Ovary (tissue), 9 donors: Measurements from ENCODE around the gene LTBP4. TPM values are rescaled to one million over a fixed set of nuclear protein-coding genes. Genes with fewer than 3 reads are reported as not detected.
"Not testable (repeated sequence)": the region's sequence is repeated elsewhere in the genome, so short reads cannot be mapped to it uniquely, and the experiment has no call there.

Source experiments
- DNase-seq, 5 donors: peaks; one replicate each; pipeline ENCODE4 v3.0.0-alpha.2; 2019 to 2020
- H3K27ac ChIP-seq, 2 donors: fragments of 200-600 bp; one replicate each; pipeline versions ENCODE4 v1.5.1 to v1.8.0; 2019 to 2022
- H3K27me3 ChIP-seq: fragments of 200-600 bp; one replicate; pipeline ENCODE4 v1.8.0; 2022
- H3K36me3 ChIP-seq: fragments of 200-600 bp; sonication (generic); one replicate; pipeline ENCODE4 v1.5.1; 2019
- H3K4me1 ChIP-seq: one replicate; pipeline ENCODE4 v1.8.1; 2013; ENCODE audit warnings: mild to moderate bottlenecking, moderate library complexity; ENCODE audit not compliant: insufficient read depth
- H3K4me3 ChIP-seq: fragments of 200-600 bp; sonication (generic); one replicate; pipeline ENCODE4 v1.5.1; 2017
- H3K9me3 ChIP-seq, 2 donors: fragments of 200-600 bp in 1 of 2; sonication (generic) in 1 of 2; one replicate each; pipeline versions ENCODE4 v1.5.1 to v1.8.1; 2013 to 2019; ENCODE audit warnings: mild to moderate bottlenecking in 1 of 2, moderate library complexity in 1 of 2
- CTCF ChIP-seq, 3 donors: fragments of 450-650 bp in 2 of 3; fragments of 200-600 bp in 1 of 3; IDR thresholded peaks; one replicate each; pipeline versions ENCODE4 v1.5.1 to v1.8.0; 2016 to 2022; ENCODE audit warnings: antibody characterized with exemption in 3 of 3, mild to moderate bottlenecking in 1 of 3
- EP300 ChIP-seq: sonication (generic); formaldehyde crosslinking; IDR thresholded peaks from one replicate; pipeline ENCODE4 v1.6.1; 2017; ENCODE audit warnings: antibody characterized with exemption
- POLR2A ChIP-seq: fragments of 450-650 bp; IDR thresholded peaks from one replicate; pipeline ENCODE4 v1.6.1; 2017; ENCODE audit warnings: antibody characterized with exemption, mild to moderate bottlenecking, moderate library complexity
- WGBS, 3 donors: extraction: QIAGEN DNeasy Blood & Tissue Kit in 1 of 3; methylation state at CpG; one replicate each; pipeline versions ENCODE4 v1.1.5 to v1.1.7; 2013 to 2017; 5-methylcytosine and 5-hydroxymethylcytosine counted together
- intact Hi-C, 4 donors: fragments of 100-400 bp; cut with DNase I; formaldehyde crosslinking; loops; one replicate each; pipeline versions ENCODE4 v1.11.0 to v1.15.1; 2022 to 2023
- polyA plus RNA-seq, 2 donors: library from polyadenylated mRNA; stranded (reverse); fragments of 200-250 nt in 1 of 2; fragments of 350-450 nt in 1 of 2; fragmentation: Illumina TruSeq in 1 of 2; extraction: RNeasy Lipid Tissue Mini Kit (QIAGEN cat#74804) in 1 of 2; gene quantifications; one replicate each; pipeline ENCODE4 v1.2.3, GENCODE V29; 2013 to 2014
- total RNA-seq, 7 donors: library from RNA; depleted of rRNA in 2 of 7; stranded (reverse); fragments of >200 nt in 2 of 7; fragmentation: NEBNext Ultra II Directional in 3 of 7; extraction: Animal tissue kit (Norgen Biotek cat#: 25700) in 3 of 7; gene quantifications; one replicate each; pipeline versions ENCODE4 v1.1.0 to v1.2.4, GENCODE V29; 2016 to 2023
- donor health status: DM: no; HTN: no; CAD: no; lungs with moderate emphysema.
- donor health status: DM: no; HTN: no; CAD: no.
- donor health status: Bipolar disorder and iron deficiency.
- donor health status: DM: yes; HTN: yes; CAD: no.
- donor health status: DM: no; HTN: no; CAD: no.
- donor health status: DM: yes; HTN: yes; CAD: no.

Gene LTBP4
- total and polyA plus RNA-seq, 9 donors: 152 to 840 (median 524) TPM

GRCh38 chr19:40621966-40622772 lies 21.0 kb downstream of the LTBP4 start:
- H3K27ac ChIP-seq: no peak overlapping the region
- WGBS, 3 donors: 91 to 94% (median 93%) methylated on average over 24 of the region's 24 CpGs
- no peak for TF ChIP-seq EP300
- no peak for TF ChIP-seq CTCF (IDR thresholded peaks at IDR 0.05)
- no peak for TF ChIP-seq POLR2A

GRCh38 chr19:40622773-40623075 lies 21.6 kb downstream of the LTBP4 start:
- Histone ChIP-seq H3K27me3 (no peaks in the 10 kb centered on the region), H3K36me3 (no peaks in the 10 kb centered on the region), H3K27ac (no peak overlapping the region), H3K4me1 (no peaks in the 10 kb centered on the region), H3K9me3 (no peaks in the 10 kb centered on the region), H3K4me3 (no peak overlapping the region)
- peak in 1 of 5 donors; percentile 45 for DNase-seq
- 88 to 90% (median 90%) methylated on average over 7 of the region's 7 CpGs for WGBS, 3 donors
- intact Hi-C loops: no loop called here
- TF ChIP-seq CTCF (IDR thresholded peaks at IDR 0.05) (no peak), EP300 (no peak), POLR2A (no peak)

More at GRCh38 chr19:40621966-40622772, 21.0 kb downstream of the LTBP4 start:
- no peak for DNase-seq
- Histone ChIP-seq H3K27me3 (no peaks in the 10 kb centered on the region), H3K9me3 (no peaks in the 10 kb centered on the region), H3K4me1 (no peaks in the 10 kb centered on the region), H3K4me3 (no peak overlapping the region), H3K36me3 (no peaks in the 10 kb centered on the region)
- intact Hi-C loops: no loop called here

GRCh38 chr19:40623403-40624251 lies 22.5 kb downstream of the LTBP4 start:
- no peak for DNase-seq
- H3K9me3 ChIP-seq: no peaks in the 10 kb centered on the region
- no peak overlapping the region for H3K4me3 ChIP-seq
- no peaks in the 10 kb centered on the region for H3K27me3 ChIP-seq
- WGBS, 3 donors: 55 to 63% (median 63%) methylated on average over 41 of the region's 41 CpGs
- TF ChIP-seq POLR2A (no peak), CTCF (IDR thresholded peaks at IDR 0.05) (no peak)
- no peak overlapping the region for H3K27ac ChIP-seq
- H3K36me3 ChIP-seq: no peaks in the 10 kb centered on the region
- no peaks in the 10 kb centered on the region for H3K4me1 ChIP-seq
- intact Hi-C loops: no loop called here

GRCh38 chr19:40624369-40625153 lies 23.4 kb downstream of the LTBP4 start:
- DNase-seq, intact Hi-C loops, H3K9me3 ChIP-seq, H3K27me3 ChIP-seq, H3K27ac ChIP-seq, H3K4me1 ChIP-seq, H3K4me3 ChIP-seq, H3K36me3 ChIP-seq: not testable (repeated sequence)
- WGBS, 3 donors: 81 to 87% (median 85%) methylated on average over 14 of the region's 14 CpGs
